ENCODE measurements around the gene APBB2.

The APBB2 gene

GRCh38 chr4:41185614-41186592 lies 28.4 kb downstream of the APBB2 start:
- DNase-seq, result no peak

- DNase-seq, result no peak
Observed at GRCh38 chr4:41184009-41184408, 30.3 kb downstream of the APBB2 start.

GRCh38 chr4:41183021-41183553 lies 31.3 kb downstream of the APBB2 start:
- no peak for DNase-seq

- DNase-seq, result no peak
Observed at GRCh38 chr4:41181037-41181436, 33.3 kb downstream of the APBB2 start.

GRCh38 chr4:41179498-41180195 lies 34.7 kb downstream of the APBB2 start:
- DNase-seq, result no peak

- DNase-seq, result no peak
Observed at GRCh38 chr4:41178372-41179370, 35.7 kb downstream of the APBB2 start.

GRCh38 chr4:41177016-41177415 lies 37.3 kb downstream of the APBB2 start:
- DNase-seq, result no peak

GRCh38 chr4:41176340-41176739 lies 38.0 kb downstream of the APBB2 start:
- no peak for DNase-seq

GRCh38 chr4:41175794-41176193 lies 38.5 kb downstream of the APBB2 start:
- no peak for DNase-seq

GRCh38 chr4:41174444-41174843 lies 39.9 kb downstream of the APBB2 start:
- DNase-seq, result no peak

- no peak for DNase-seq
Observed at GRCh38 chr4:41172786-41173185, 41.6 kb downstream of the APBB2 start.

GRCh38 chr4:41169256-41169800 lies 45.0 kb downstream of the APBB2 start:
- DNase-seq, result no peak

- DNase-seq, result no peak
Observed at GRCh38 chr4:41167191-41167590, 47.2 kb downstream of the APBB2 start.

GRCh38 chr4:41164405-41164804 lies 49.9 kb downstream of the APBB2 start:
- DNase-seq, result no peak

- no peak for DNase-seq
Observed at GRCh38 chr4:41161355-41161754, 53.0 kb downstream of the APBB2 start.

- DNase-seq, result no peak
Observed at GRCh38 chr4:41160856-41161255, 53.5 kb downstream of the APBB2 start.

GRCh38 chr4:41160012-41160789 lies 54.1 kb downstream of the APBB2 start:
- DNase-seq, result no peak

- no peak for DNase-seq
Observed at GRCh38 chr4:41158756-41159155, 55.6 kb downstream of the APBB2 start.

- no peak for DNase-seq
Observed at GRCh38 chr4:41158274-41158673, 56.1 kb downstream of the APBB2 start.

- no peak for DNase-seq
Observed at GRCh38 chr4:41157009-41157408, 57.3 kb downstream of the APBB2 start.

- no peak for DNase-seq
Observed at GRCh38 chr4:41156574-41156973, 57.8 kb downstream of the APBB2 start.

Measured in T-helper 1 cell (primary cell).